GM12875 (cell line): ENCODE data around the gene ZNF521.

Experiments used
- H3K4me3 ChIP-seq: one replicate; pipeline ENCODE4 v1.5.1; 2011; ENCODE audit warnings: low read depth, low read length, control low read depth
- TF ChIP-seq, protein P1 (sequence below): IDR thresholded peaks from 2 replicates; pipeline ENCODE4 v1.5.1; 2011; ENCODE audit warnings: low read depth, mild to moderate bottlenecking, control low read depth, inconsistent platforms, low read length, moderate library complexity, borderline replicate concordance; ENCODE audit not compliant: insufficient read depth

ZNF521 gene

GRCh38 chr18:25340762-25341161 is 11.2 kb downstream of the ZNF521 start:
- TF ChIP-seq, protein P1, sequence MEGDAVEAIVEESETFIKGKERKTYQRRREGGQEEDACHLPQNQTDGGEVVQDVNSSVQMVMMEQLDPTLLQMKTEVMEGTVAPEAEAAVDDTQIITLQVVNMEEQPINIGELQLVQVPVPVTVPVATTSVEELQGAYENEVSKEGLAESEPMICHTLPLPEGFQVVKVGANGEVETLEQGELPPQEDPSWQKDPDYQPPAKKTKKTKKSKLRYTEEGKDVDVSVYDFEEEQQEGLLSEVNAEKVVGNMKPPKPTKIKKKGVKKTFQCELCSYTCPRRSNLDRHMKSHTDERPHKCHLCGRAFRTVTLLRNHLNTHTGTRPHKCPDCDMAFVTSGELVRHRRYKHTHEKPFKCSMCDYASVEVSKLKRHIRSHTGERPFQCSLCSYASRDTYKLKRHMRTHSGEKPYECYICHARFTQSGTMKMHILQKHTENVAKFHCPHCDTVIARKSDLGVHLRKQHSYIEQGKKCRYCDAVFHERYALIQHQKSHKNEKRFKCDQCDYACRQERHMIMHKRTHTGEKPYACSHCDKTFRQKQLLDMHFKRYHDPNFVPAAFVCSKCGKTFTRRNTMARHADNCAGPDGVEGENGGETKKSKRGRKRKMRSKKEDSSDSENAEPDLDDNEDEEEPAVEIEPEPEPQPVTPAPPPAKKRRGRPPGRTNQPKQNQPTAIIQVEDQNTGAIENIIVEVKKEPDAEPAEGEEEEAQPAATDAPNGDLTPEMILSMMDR, result no peak
- no peak overlapping the region for H3K4me3 ChIP-seq

- no peak overlapping the region for H3K4me3 ChIP-seq
- TF ChIP-seq, protein P1, result no peak
These were observed 16.3 kb downstream of the ZNF521 start for GRCh38 chr18:25335676-25336075.

DNA sequence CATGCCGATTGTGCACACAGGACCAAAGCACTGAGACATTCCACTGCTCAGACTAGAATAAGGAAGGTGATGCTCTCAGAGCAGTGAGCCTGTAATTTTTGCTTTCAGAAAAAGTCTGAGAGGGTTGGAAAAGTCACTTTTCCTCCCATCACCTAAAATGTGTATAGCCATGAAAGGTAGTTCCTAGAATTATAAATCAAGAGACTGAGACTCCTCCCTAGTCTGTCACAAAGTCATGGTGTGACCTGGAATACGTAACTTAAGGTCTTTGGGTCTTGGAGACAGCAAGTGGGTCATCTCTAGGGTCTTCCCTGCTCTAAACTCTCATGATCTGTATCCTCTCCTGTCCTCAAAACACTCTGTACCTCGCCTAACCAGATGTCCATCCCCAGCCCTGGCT is 16.9 kb downstream of the ZNF521 start:
- H3K4me3 ChIP-seq, result no peak overlapping the region
- TF ChIP-seq, protein P1, result no peak

DNA sequence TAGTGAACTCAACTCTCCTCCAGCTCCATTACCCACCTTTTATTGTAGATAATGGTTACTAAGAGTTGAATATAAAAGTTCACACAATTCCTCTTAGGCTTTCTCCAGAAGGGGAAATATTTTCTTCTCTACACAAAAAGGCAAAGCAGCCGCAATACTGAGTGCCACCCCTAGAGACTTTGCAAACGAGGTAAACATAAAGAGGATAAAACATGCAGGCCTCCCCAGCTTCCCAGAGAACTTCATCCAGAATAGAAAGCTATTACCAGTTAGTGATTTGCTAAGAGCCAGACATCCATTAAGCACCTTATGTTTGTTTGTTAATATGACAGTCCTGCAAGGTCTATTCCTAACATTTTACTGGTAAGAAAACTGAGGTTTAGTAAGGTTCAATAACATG is 17.4 kb downstream of the ZNF521 start:
- H3K4me3 ChIP-seq, result no peak overlapping the region
- TF ChIP-seq, protein P1, result no peak

- H3K4me3 ChIP-seq, result no peak overlapping the region
- TF ChIP-seq, protein P1, result no peak
These were observed 20.0 kb downstream of the ZNF521 start for GRCh38 chr18:25332002-25332401.

- TF ChIP-seq, protein P1, result no peak
- no peak overlapping the region for H3K4me3 ChIP-seq
These were observed 22.2 kb downstream of the ZNF521 start for GRCh38 chr18:25329783-25330182.

GRCh38 chr18:25327584-25327983 is 24.4 kb downstream of the ZNF521 start:
- TF ChIP-seq, protein P1, result no peak
- H3K4me3 ChIP-seq, result no peak overlapping the region
